GM10266 (cell line): ENCODE results near the gene RASGRP2.

Experiments
- DNase-seq: peaks from one replicate; pipeline ENCODE4 v3.0.0; 2012; ENCODE audit errors: extremely low spot score
- CTCF ChIP-seq: IDR thresholded peaks from 2 replicates; pipeline ENCODE4 v1.5.1; 2012; ENCODE audit warnings: mild to moderate bottlenecking, low read depth; ENCODE audit not compliant: control insufficient read depth, insufficient read depth; ENCODE audit errors: missing control alignments

Gene RASGRP2

GRCh38 chr11:64687643-64688533 lies 56.1 kb downstream of the RASGRP2 start:
- TF ChIP-seq CTCF, result no peak
- no peak for DNase-seq

- no peak for TF ChIP-seq CTCF
- DNase-seq, result no peak
Observed at GRCh38 chr11:64687204-64687603, 56.7 kb downstream of the RASGRP2 start.

GRCh38 chr11:64686466-64687170 lies 57.3 kb downstream of the RASGRP2 start:
- no peak for DNase-seq
- no peak for TF ChIP-seq CTCF

- DNase-seq, result no peak
- no peak for TF ChIP-seq CTCF
Observed at GRCh38 chr11:64685536-64685935, 58.4 kb downstream of the RASGRP2 start.

- DNase-seq, result no peak
- TF ChIP-seq CTCF, result no peak
Observed at GRCh38 chr11:64684357-64684756, 59.6 kb downstream of the RASGRP2 start.

GRCh38 chr11:64681171-64681570 lies 62.8 kb downstream of the RASGRP2 start:
- no peak for DNase-seq
- no peak for TF ChIP-seq CTCF

- DNase-seq, result no peak
- no peak for TF ChIP-seq CTCF
Observed at GRCh38 chr11:64679846-64680245, 64.1 kb downstream of the RASGRP2 start.
